Effector memory CD8-positive, alpha-beta T cell (primary cell): ENCODE measurements around the gene CDK14.

Experiments used
- ATAC-seq: fragments of 150-1000 bp; cut with Tn5 transposase; replicated peaks from 2 replicates; pipeline ENCODE4 v1.10.0; 2021; ENCODE audit warnings: mild to moderate bottlenecking, moderate library complexity
- DNase-seq, 3 experiments: peaks; one replicate each; pipeline ENCODE4 v3.0.0; 2021
- H3K27ac Mint-ChIP-seq, 2 donors: one replicate each; pipeline ENCODE4 v1.8.0; 2022; ENCODE audit warnings: mild to moderate bottlenecking in 2 of 2, mixed read lengths in 2 of 2, moderate library complexity in 2 of 2
- H3K27me3 Mint-ChIP-seq, 2 donors: one replicate each; pipeline ENCODE4 v1.8.0; 2022; ENCODE audit warnings: mixed read lengths in 2 of 2
- H3K36me3 Mint-ChIP-seq: one replicate; pipeline ENCODE4 v1.8.0; 2022; ENCODE audit warnings: mild to moderate bottlenecking, moderate library complexity, mixed read lengths; ENCODE audit not compliant: insufficient read depth
- H3K4me1 Mint-ChIP-seq, 2 donors: one replicate each; pipeline ENCODE4 v1.8.0; 2022; ENCODE audit warnings: low read depth in 2 of 2, mixed read lengths in 2 of 2
- H3K4me3 Mint-ChIP-seq, 2 donors: one replicate each; pipeline ENCODE4 v1.8.0; 2022; ENCODE audit warnings: mild to moderate bottlenecking in 2 of 2, mixed read lengths in 2 of 2, moderate library complexity in 2 of 2
- H3K9me3 Mint-ChIP-seq, 2 donors: one replicate each; pipeline ENCODE4 v1.8.0; 2022; ENCODE audit warnings: mixed read lengths in 2 of 2

The CDK14 gene

DNA sequence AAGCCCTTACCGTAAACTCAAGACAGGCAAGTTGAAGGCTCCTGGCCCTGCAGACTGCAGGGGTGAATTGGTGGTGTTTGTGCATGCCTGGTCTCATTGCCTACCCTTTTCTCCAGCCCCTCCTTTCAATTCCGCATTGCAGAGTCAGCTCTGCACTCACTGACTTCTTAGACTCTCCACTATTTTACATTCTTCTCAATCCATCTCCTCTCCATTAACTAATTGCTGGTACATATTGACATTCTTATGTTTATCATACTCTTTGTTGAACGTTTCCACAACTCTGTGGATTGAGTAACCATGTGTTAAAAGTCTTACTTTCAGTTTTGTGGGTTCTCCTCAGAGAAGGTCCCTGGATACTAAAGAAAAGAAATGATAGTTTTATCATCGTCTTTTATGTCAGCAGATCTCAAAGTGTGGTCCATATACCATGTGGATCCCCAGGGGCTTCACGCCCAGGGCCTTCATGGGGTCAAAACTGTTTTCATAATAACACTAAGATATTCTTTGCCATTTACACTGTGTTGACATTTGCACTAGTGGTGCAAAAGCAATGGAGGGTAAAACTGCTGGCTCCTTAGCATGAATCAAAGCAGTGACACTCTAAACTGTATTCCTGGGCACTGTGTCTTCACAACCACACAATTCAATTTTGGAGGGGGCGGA is 532.7 kb downstream of the CDK14 start:
- H3K9me3 Mint-ChIP-seq, result peaks cover 0 to 3% of the 10 kb centered on the region in 2 donors
- no peak for ATAC-seq

DNA sequence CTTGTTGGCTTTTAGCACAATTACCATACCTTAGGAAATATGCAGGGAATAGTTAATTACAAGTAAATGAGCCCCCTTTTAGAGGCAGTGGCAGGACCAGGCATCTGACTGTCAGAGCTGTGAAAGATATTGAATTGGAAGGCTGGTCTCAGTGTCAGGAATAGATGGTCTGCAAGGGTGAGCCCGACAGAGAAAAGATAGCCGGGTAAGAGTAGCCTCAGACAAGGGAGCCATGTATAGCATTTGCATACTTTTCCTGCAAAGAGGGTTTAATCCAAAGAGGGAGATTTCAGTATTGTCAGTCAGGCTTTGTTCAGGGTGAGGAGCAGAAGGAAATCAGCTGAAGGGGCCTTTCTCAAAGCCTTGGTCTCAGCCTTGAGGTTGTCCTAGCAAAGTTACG is 539.2 kb downstream of the CDK14 start:
- H3K4me3 Mint-ChIP-seq, result no peak overlapping the region
- no peak for ATAC-seq
- H3K27me3 Mint-ChIP-seq, result no peaks in the 10 kb centered on the region
- DNase-seq, result no peak
- peaks cover 0 to 6% of the 10 kb centered on the region in 2 donors for H3K9me3 Mint-ChIP-seq
- H3K36me3 Mint-ChIP-seq, result no peaks in the 10 kb centered on the region
- no peak overlapping the region for H3K27ac Mint-ChIP-seq
- no peaks in the 10 kb centered on the region for H3K4me1 Mint-ChIP-seq

More for the DNA sequence above, 532.7 kb downstream of the CDK14 start:
- H3K27me3 Mint-ChIP-seq, result no peaks in the 10 kb centered on the region
- no peaks in the 10 kb centered on the region for H3K36me3 Mint-ChIP-seq
- H3K4me3 Mint-ChIP-seq, result no peak overlapping the region
- no peak for DNase-seq
- H3K27ac Mint-ChIP-seq, result no peak overlapping the region
- H3K4me1 Mint-ChIP-seq, result no peaks in the 10 kb centered on the region

DNA sequence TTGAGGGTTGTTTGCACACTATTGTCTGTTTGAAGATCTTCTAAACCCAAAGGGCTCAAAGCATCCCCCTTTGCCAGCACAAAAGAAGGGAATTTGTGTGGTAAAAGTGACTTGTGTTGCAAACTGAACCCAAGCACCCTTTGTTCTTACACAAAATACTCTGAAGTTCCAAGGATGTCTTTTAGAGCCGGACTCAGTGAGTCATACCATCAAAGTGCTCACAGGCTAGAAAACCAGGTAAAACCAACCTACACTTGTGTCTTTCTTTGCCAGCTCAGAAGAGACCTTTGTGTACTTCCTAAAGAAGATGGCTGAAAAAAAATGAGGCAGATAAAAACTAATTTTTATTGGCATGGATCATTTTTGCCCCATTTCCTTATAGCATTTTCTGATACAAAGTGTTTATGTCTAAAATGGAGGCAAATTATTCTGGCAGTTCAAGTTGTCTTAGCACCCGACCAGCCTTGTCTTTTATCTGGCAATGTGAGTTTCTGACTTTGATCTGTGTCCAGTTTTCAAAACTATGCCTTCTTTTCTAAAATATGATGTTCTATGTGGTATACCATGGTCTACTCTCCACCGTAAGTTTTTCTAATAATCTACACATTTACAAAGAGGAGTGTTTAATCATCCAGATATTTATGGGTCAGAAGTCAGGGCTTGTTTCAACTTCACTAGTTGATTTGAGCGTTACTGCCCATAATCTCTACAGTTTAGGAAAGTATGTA is 539.7 kb downstream of the CDK14 start:
- Mint-ChIP-seq H3K27me3 (no peaks in the 10 kb centered on the region), H3K4me1 (no peaks in the 10 kb centered on the region), H3K9me3 (peaks cover 0 to 6% of the 10 kb centered on the region in 2 donors), H3K4me3 (no peak overlapping the region), H3K36me3 (no peaks in the 10 kb centered on the region), H3K27ac (no peak overlapping the region)
- DNase-seq, result no peak
- no peak for ATAC-seq

DNA sequence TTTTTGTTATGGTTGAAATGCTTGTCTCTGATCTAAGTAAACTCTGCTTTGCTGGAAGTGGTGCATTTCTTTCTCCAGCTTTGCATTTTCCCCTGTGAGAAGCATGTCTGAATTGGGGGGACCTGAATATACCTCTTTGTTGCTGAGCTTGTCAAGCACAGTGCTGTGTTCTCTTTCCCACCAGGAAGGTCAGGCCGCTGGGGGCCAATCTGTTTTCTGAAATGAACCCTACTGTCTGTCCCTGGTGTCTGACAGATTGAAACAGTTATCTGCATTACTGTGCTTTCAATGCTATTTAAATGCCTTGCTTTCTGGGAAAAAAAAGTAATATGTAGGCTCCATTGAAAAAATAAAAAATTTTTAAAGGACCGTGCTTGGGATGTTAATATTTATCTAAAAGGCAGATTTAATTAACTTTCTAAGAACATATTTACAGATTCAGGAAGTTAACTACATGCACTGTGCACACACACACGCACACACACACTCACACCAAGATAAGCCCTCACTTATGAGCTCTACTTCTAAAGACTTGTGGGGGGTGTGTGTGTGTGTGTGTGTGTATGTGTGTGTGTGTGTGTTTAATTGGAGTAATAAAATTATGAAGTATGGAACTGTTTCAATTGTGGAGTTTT is 541.1 kb downstream of the CDK14 start:
- H3K27me3 Mint-ChIP-seq, result no peaks in the 10 kb centered on the region

DNA sequence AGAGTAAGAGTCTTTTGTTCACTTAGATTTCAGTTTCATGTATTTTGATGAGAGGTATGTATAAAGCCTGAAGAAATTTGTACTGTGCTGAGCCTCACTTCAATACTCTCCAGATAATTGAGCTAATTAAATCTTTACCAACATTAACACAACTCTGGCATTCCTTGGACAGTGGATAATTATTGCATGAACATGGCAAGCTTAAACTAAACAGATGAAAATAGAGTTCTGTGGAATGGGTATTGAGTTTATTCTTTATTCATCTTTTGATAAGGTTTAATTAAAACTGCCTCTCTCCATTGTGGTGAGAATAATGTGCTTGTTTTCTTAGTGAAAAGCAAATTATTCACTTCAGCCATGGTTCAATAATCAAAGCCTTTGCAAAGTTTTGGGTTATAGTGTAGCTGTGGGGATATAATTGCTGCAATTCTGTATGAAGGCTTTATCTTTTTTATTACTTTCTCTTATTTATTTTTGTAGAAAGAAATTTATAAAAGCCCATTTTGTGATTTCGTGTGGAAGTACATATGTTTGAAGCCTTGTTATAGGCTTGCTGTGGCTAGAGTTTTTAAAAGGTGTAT is 541.8 kb downstream of the CDK14 start:
- Mint-ChIP-seq H3K27me3 (no peaks in the 10 kb centered on the region), H3K27ac (no peak overlapping the region), H3K36me3 (no peaks in the 10 kb centered on the region), H3K9me3 (peaks cover 0 to 3% of the 10 kb centered on the region in 2 donors), H3K4me1 (no peaks in the 10 kb centered on the region), H3K4me3 (no peak overlapping the region)
- DNase-seq (no peak), ATAC-seq (no peak)

More for the DNA sequence above, 541.1 kb downstream of the CDK14 start:
- ATAC-seq (no peak), DNase-seq (no peak)
- no peak overlapping the region for H3K4me3 Mint-ChIP-seq
- H3K4me1 Mint-ChIP-seq, result no peaks in the 10 kb centered on the region
- peaks cover 0 to 3% of the 10 kb centered on the region in 2 donors for H3K9me3 Mint-ChIP-seq
- H3K27ac Mint-ChIP-seq, result no peak overlapping the region
- H3K36me3 Mint-ChIP-seq, result no peaks in the 10 kb centered on the region

DNA sequence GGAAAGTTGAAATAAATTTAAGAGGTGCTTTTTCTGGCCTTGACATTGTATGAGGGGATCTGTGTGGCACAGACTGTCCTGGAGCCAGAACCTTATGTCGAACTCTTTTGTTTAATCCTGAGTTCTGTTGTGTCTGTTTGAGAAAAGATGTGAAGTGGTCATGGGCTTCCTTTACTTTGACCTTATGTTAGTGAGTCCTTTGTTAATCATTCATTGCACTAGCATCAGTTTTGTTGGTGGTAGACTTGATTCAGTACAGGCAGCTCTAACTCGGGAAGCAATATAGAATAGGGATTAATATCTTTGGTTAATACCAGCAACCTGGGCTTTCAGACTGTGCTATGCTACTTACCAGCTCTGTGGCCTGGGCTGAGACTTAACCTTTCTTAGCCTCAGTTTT is 544.2 kb downstream of the CDK14 start:
- no peak overlapping the region for H3K4me3 Mint-ChIP-seq
- no peaks in the 10 kb centered on the region for H3K4me1 Mint-ChIP-seq
- DNase-seq (no peak), ATAC-seq (no peak)
- H3K36me3 Mint-ChIP-seq, result no peaks in the 10 kb centered on the region
- peaks cover 0 to 4% of the 10 kb centered on the region in 2 donors for H3K9me3 Mint-ChIP-seq
- H3K27me3 Mint-ChIP-seq, result no peaks in the 10 kb centered on the region
- H3K27ac Mint-ChIP-seq, result no peak overlapping the region

DNA sequence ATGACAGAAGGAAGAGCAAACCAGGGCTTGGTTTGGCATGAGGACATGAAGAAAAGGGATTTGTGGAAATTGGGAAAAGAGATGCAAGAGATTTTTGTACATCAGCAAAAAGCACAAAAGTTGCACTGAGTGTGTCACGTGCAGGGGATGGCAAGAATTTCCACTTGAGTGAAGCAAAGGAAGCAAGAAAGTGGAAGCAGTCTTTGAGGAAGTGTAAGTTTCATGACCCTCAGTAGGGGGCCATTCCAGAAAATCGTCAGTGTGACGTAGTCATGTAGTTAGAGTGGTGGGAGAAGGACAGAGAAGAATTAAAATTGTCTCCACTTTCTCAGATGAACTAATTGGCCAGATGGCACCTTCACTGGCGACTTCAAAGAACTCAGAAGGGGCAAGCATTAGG is 544.9 kb downstream of the CDK14 start:
- no peak overlapping the region for H3K4me3 Mint-ChIP-seq
- no peaks in the 10 kb centered on the region for H3K27me3 Mint-ChIP-seq
- H3K36me3 Mint-ChIP-seq, result no peaks in the 10 kb centered on the region
- H3K9me3 Mint-ChIP-seq, result peaks cover 0 to 4% of the 10 kb centered on the region in 2 donors
- H3K27ac Mint-ChIP-seq, result no peak overlapping the region
- no peak for DNase-seq
- no peak for ATAC-seq
- no peaks in the 10 kb centered on the region for H3K4me1 Mint-ChIP-seq

DNA sequence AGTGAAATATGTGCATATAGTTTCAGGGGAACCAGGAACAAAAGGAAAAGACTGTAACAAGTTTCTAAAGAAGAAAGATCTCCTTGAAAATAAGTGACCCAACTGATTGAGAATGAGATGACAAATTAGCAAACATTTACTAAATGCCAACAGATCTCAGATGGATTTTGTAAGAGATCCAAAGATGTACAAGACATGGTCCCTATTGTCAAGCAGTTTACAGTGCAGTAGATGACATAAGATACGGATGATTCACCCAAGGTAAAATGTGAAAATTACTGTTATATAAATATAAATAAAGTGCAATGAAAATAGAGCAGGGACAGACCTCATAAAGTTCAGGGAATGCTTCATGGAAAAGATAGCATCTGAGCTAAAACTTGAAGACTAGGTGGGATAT is 546.6 kb downstream of the CDK14 start:
- no peaks in the 10 kb centered on the region for H3K4me1 Mint-ChIP-seq
- no peaks in the 10 kb centered on the region for H3K27me3 Mint-ChIP-seq
- peaks cover 0 to 4% of the 10 kb centered on the region in 2 donors for H3K9me3 Mint-ChIP-seq
- H3K27ac Mint-ChIP-seq, result no peak overlapping the region
- DNase-seq, result no peak
- H3K36me3 Mint-ChIP-seq, result no peaks in the 10 kb centered on the region
- no peak for ATAC-seq
- no peak overlapping the region for H3K4me3 Mint-ChIP-seq

DNA sequence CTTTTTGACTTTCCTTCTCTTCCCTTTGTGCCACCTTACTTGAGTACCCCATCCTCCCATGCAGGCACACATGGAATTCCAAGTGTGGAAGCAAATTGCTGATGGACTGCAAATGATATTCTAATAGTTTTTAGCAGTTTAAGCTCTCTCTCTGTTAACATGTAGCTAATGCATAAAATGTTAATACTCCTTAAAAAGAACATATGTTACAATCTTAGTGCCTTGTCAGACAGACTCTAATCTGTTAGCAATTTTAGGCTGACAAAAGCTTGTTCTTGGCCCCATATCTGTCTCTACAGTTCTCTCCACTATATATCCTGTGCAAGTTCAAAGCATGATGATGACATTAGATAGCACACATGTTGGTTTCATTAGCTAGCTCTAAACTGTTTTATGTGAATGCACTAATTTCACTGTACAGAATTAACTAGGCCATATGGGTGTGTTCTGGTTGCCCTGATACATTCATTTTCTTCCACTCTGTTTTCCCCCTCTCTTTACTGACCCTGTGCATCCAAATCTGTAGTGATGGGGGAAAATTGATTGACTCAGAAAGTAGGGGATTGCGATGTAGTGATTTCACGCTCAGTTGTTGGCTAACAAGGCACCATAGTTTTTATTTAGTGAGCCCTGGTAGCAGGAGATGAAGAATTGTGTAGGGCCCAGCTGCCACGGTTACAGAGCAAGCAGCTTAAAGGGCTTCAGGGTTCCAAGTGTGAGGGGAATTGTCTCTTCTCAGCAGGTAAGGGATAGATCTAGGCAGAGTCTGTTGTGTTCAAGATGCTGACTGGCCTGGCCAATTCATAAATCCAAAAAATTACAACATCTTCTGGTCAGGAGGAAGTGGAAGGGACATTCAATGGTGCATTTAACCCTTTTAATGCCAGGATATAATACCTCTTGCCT is 553.5 kb downstream of the CDK14 start:
- no peak overlapping the region for H3K27ac Mint-ChIP-seq
- ATAC-seq (no peak), DNase-seq (no peak)
- H3K36me3 Mint-ChIP-seq, result no peaks in the 10 kb centered on the region
- peaks cover 2 to 8% of the 10 kb centered on the region in 2 donors for H3K9me3 Mint-ChIP-seq
- H3K27me3 Mint-ChIP-seq, result no peaks in the 10 kb centered on the region
- no peak overlapping the region for H3K4me3 Mint-ChIP-seq
- no peaks in the 10 kb centered on the region for H3K4me1 Mint-ChIP-seq

DNA sequence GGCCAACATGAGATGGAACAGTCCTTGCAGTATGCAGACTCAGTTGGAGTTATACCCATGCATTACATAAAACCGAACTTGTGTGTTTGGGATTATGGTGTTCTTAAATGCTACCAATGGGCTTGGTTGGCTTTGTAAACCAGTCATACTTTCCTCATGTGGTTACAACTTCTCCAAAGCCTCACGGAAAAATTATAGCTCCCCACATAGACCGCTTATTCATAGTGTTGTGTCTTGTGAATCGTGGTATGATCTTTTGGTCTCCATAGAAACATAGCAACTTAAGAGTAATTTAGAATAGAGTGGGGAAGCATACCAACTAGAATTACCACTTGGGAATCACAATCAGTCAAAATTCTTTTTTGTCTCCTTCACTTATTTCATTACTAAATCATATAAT is 555.8 kb downstream of the CDK14 start:
- Mint-ChIP-seq H3K4me3 (no peak overlapping the region), H3K27me3 (no peaks in the 10 kb centered on the region), H3K36me3 (no peaks in the 10 kb centered on the region), H3K4me1 (no peaks in the 10 kb centered on the region), H3K9me3 (peaks cover 2 to 8% of the 10 kb centered on the region in 2 donors), H3K27ac (no peak overlapping the region)
- DNase-seq (no peak), ATAC-seq (no peak)

DNA sequence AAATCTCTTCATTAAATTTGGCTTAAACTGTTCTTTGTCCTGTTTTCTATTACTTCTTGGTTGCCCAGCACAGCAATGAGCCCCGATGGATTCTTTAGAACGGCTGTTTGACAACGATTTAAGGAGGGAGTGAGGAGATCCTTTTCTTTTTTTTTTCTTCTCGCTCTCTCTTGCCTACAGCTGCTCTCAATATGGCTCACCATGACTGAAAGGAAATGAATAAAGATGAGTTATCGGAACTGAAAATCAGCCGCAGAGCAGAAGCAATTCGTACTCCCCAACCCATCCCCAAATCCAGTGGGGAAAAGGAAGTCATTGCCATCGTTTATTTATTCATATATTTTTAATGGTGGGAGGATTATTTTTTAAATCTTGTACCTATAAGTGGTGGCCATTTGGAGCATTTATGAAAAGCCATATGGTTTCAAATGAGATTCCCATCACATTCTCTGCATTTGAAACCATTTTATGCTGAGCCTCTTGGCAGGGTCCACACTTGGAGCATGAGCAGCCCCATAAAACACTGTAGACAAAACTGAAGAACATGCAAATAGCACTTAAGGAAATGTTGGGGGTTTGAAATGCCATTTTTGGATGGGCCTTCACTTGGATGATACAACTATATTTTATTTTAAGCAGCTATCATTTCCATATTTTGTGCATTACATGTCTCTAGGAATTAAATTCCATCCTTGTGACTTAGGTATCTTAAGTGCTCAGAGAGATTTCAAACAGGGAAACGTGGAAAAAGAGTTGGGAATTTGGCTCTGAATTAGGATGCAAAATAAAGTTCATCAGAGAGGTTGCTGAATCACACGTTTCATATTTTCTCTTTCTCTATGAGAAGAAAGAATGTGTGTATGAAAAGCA is 560.4 kb downstream of the CDK14 start:
- no peak for ATAC-seq
- H3K4me1 Mint-ChIP-seq, result no peaks in the 10 kb centered on the region
- no peak overlapping the region for H3K27ac Mint-ChIP-seq

DNA sequence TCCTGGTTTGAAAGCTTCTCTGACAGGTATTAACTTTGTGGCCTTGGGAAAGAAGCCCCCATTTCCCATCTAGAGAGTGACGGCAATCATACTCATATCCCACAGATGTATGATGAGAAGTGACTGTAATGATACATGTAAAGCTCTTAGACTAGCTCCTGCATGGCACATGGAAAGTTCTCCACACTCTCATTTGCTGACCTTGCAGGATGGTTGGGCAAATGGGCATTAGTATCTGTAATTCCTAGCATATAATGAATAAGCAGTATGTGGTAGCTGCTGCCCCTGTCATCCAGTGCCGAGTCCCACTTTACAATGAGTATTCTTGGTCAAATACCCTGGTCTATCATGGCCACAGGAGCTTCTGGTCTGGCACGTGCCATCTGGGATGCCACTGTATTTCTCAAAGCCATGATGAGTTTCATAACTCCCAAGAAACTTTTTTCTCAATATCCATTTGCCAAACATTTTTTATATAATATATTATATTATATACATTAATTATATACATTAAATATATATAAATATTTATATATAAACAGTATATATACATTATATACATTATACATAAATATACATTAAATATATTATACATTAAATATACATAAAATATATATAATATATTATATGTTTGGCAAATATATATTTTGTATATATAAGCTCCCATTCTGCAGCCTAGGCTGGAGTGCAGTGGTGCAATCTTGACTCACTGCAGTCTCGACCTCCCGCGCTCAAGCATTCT is 561.6 kb downstream of the CDK14 start:
- Mint-ChIP-seq H3K4me1 (no peaks in the 10 kb centered on the region), H3K27ac (no peak overlapping the region), H3K27me3 (no peaks in the 10 kb centered on the region), H3K9me3 (peaks cover 0 to 2% of the 10 kb centered on the region in 2 donors), H3K4me3 (no peak overlapping the region), H3K36me3 (no peaks in the 10 kb centered on the region)
- DNase-seq (no peak), ATAC-seq (no peak)

More for the DNA sequence above, 560.4 kb downstream of the CDK14 start:
- no peak overlapping the region for H3K4me3 Mint-ChIP-seq
- no peaks in the 10 kb centered on the region for H3K36me3 Mint-ChIP-seq
- DNase-seq, result no peak
- H3K27me3 Mint-ChIP-seq, result no peaks in the 10 kb centered on the region
- H3K9me3 Mint-ChIP-seq, result peaks cover 0 to 8% of the 10 kb centered on the region in 2 donors
